Urothelium cell line (cell line): ENCODE measurements around the gene C16orf92.
A peak's percentile ranks its signal among the peaks of the same experiment; 100 is the strongest.

ENCODE experiments used
- DNase-seq: peaks from one replicate; pipeline ENCODE4 v3.0.0; 2011; ENCODE audit warnings: low spot score, mixed read lengths
- FAIRE-seq: peaks from 2 replicates; lab custom pipeline; 2011; peaks lifted over from hg19 to GRCh38; lab: Jason Lieb, UNC

Gene C16orf92

GRCh38 chr16:30053376-30054015 is 30.5 kb downstream of the C16orf92 start:
- DNase-seq, result no peak

GRCh38 chr16:30054451-30054850 is 31.5 kb downstream of the C16orf92 start:
- no peak for FAIRE-seq
- DNase-seq, result no peak

More at GRCh38 chr16:30053376-30054015, 30.5 kb downstream of the C16orf92 start:
- no peak for FAIRE-seq

GRCh38 chr16:30054959-30055553 is 32.1 kb downstream of the C16orf92 start:
- DNase-seq (peak; percentile 25), FAIRE-seq (no peak)

GRCh38 chr16:30060346-30060745 is 37.3 kb downstream of the C16orf92 start:
- no peak for DNase-seq
- FAIRE-seq, result no peak

GRCh38 chr16:30060836-30061554 is 38.0 kb downstream of the C16orf92 start:
- no peak for FAIRE-seq
- no peak for DNase-seq

- no peak for FAIRE-seq
- DNase-seq, result no peak
Measured at GRCh38 chr16:30063278-30063892, 40.4 kb downstream of the C16orf92 start.

GRCh38 chr16:30063893-30064728 is 41.1 kb downstream of the C16orf92 start:
- FAIRE-seq, result no peak
- peak; percentile 32 for DNase-seq

GRCh38 chr16:30064729-30065101 is 41.7 kb downstream of the C16orf92 start:
- DNase-seq, result no peak
- FAIRE-seq, result no peak

- FAIRE-seq (no peak), DNase-seq (peak; percentile 93)
Measured at GRCh38 chr16:30065102-30065942, 42.3 kb downstream of the C16orf92 start, which contains the start of gene ALDOA. Gene ALDOA (plus strand): TSS chr16:30065760. CDS start chr16:30066898, 1,138 bp downstream.

- no peak for FAIRE-seq
- DNase-seq, result no peak
Measured at GRCh38 chr16:30065943-30066760, 43.2 kb downstream of the C16orf92 start.

GRCh38 chr16:30066761-30067583 is 44.0 kb downstream of the C16orf92 start:
- no peak for FAIRE-seq
- DNase-seq, result no peak

GRCh38 chr16:30067584-30067916 is 44.6 kb downstream of the C16orf92 start:
- DNase-seq, result no peak
- FAIRE-seq, result no peak

GRCh38 chr16:30068333-30068732 is 45.3 kb downstream of the C16orf92 start:
- FAIRE-seq, result no peak
- no peak for DNase-seq

GRCh38 chr16:30068750-30069610 is 46.0 kb downstream of the C16orf92 start:
- no peak for FAIRE-seq
- DNase-seq, result no peak

GRCh38 chr16:30069611-30070462 is 46.8 kb downstream of the C16orf92 start:
- no peak for DNase-seq
- no peak for FAIRE-seq

GRCh38 chr16:30070490-30070889 is 47.5 kb downstream of the C16orf92 start:
- FAIRE-seq (no peak), DNase-seq (no peak)
